CD8-positive, alpha-beta memory T cell (primary cell): Measurements from ENCODE around the gene SEMA3E. TPM values are rescaled to one million over a fixed set of nuclear protein-coding genes. Genes with fewer than 3 reads are reported as not detected.

Experiments
- CTCF ChIA-PET: fragments of 350-600 bp; sonication (Branson Sonifier 250); formaldehyde crosslinking; loops from one replicate; lab custom pipeline; 2021; ENCODE audit warnings: antibody characterized with exemption; lab: Charles Lee
- POLR2A ChIA-PET: fragments of 350-600 bp; sonication (Branson Sonifier 250); formaldehyde crosslinking; loops from one replicate; lab custom pipeline; 2021; ENCODE audit warnings: antibody characterized with exemption; lab: Charles Lee
- DNase-seq, 5 donors: peaks; one replicate each; pipeline versions ENCODE4 v3.0.0 to v3.0.0-alpha.2; 2020 to 2022; ENCODE audit warnings: mixed read lengths in 1 of 5
- H3K27ac ChIP-seq: one replicate; pipeline ENCODE4 v1.7.0; 2013; ENCODE audit warnings: low read depth, mild to moderate bottlenecking, low read length, moderate library complexity
- H3K27me3 ChIP-seq: 2 replicates; pipeline ENCODE4 v1.7.0; 2013; ENCODE audit warnings: low read length, mild to moderate bottlenecking; ENCODE audit not compliant: insufficient read depth, poor library complexity, severe bottlenecking
- H3K36me3 ChIP-seq: 2 replicates; pipeline ENCODE4 v1.7.0; 2013; ENCODE audit warnings: mild to moderate bottlenecking, low read length, moderate library complexity; ENCODE audit not compliant: insufficient read depth
- H3K4me1 ChIP-seq: 2 replicates; pipeline ENCODE4 v1.7.0; 2013; ENCODE audit warnings: mild to moderate bottlenecking, low read length, moderate library complexity; ENCODE audit not compliant: insufficient read depth
- H3K4me3 ChIP-seq: 2 replicates; pipeline ENCODE4 v1.7.0; 2013; ENCODE audit warnings: mild to moderate bottlenecking, low read length
- H3K9me3 ChIP-seq: 2 replicates; pipeline ENCODE4 v1.7.0; 2013; ENCODE audit warnings: mild to moderate bottlenecking, low read length
- H3K27ac Mint-ChIP-seq, 8 donors: one replicate each; pipeline ENCODE4 v1.8.0; 2020 to 2021; ENCODE audit warnings: mixed read lengths in 8 of 8, mild to moderate bottlenecking in 6 of 8, inconsistent platforms in 3 of 8, moderate library complexity in 3 of 8
- H3K27me3 Mint-ChIP-seq, 2 donors: one replicate each; pipeline ENCODE4 v1.8.0; 2020 to 2021; ENCODE audit warnings: mixed read lengths in 2 of 2, mild to moderate bottlenecking in 1 of 2, moderate library complexity in 1 of 2
- H3K36me3 Mint-ChIP-seq, 3 donors: one replicate each; pipeline ENCODE4 v1.8.0; 2020 to 2021; ENCODE audit warnings: mixed read lengths in 3 of 3, inconsistent platforms in 1 of 3, mild to moderate bottlenecking in 1 of 3
- H3K4me1 Mint-ChIP-seq, 3 donors: one replicate each; pipeline ENCODE4 v1.8.0; 2020 to 2021; ENCODE audit warnings: mixed read lengths in 3 of 3, inconsistent platforms in 1 of 3, mild to moderate bottlenecking in 1 of 3
- H3K4me3 Mint-ChIP-seq, 7 donors: one replicate each; pipeline ENCODE4 v1.8.0; 2020 to 2021; ENCODE audit warnings: mixed read lengths in 7 of 7, mild to moderate bottlenecking in 6 of 7, moderate library complexity in 4 of 7, inconsistent platforms in 2 of 7
- H3K9me3 Mint-ChIP-seq, 5 donors: one replicate each; pipeline ENCODE4 v1.8.0; 2020 to 2022; ENCODE audit warnings: mixed read lengths in 5 of 5, mild to moderate bottlenecking in 3 of 5, moderate library complexity in 2 of 5, inconsistent platforms in 1 of 5
- polyA plus RNA-seq: library from polyadenylated mRNA; unstranded; fragments of 300-500 nt; fragmentation: Illumina TruSeq; gene quantifications from one replicate; pipeline ENCODE4 v1.2.3, GENCODE V29; 2021
- total RNA-seq, 2 experiments: library from RNA; stranded (reverse); gene quantifications; one replicate each; pipeline ENCODE4 v1.2.3, GENCODE V29; 2021

The SEMA3E gene
- total and polyA plus RNA-seq, 3 experiments from 2014 or later = not detected

DNA sequence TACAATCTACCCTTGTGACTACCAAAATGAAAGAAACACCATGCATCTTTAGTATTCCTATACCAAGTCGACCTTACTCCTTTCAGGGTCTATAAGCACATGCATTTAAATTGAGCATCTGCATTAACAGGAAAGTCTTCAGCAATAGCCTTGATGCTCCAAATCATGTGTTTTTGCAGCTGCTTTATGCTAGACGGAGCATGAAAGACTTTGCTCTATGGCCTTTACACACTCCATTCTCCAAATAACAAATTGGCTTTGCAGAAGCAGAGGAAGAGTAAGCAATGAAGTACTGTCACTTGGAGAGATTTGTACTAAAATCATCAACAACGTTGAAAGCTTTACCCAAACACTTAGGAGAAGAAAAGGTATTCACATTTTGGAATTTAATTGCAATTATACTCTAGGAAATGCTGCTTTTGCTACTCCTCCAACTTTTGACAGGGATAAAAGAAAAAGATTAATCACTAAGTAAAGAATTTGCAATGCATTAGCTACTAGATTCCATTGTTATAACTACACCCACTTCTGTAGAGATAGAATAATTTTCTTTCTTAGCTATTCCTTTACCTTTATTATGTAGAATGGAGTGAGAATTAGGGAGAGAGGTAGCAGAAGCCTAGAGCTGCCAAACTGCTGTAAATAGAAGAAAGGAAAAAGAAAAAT, 131.8 kb downstream of the SEMA3E start:
- Mint-ChIP-seq H3K27me3 (no peaks in the 10 kb centered on the region), H3K27ac (no peak overlapping the region), H3K36me3 (no peaks in the 10 kb centered on the region), H3K4me3 (no peak overlapping the region), H3K4me1 (no peaks in the 10 kb centered on the region), H3K9me3 (peaks cover 3 to 31% (median 15%) of the 10 kb centered on the region in 5 donors)
- CTCF ChIA-PET = interaction anchor here (0.6 kb wide), 1 partner anchor 14 kb away, joined by 3 read pairs; no protein-coding TSS in a partner anchor
- no peaks in the 10 kb centered on the region for H3K9me3 ChIP-seq
- no peaks in the 10 kb centered on the region for H3K36me3 ChIP-seq
- no peaks in the 10 kb centered on the region for H3K27me3 ChIP-seq
- POLR2A ChIA-PET = no interaction called here
- H3K4me3 ChIP-seq = no peak overlapping the region
- no peak overlapping the region for H3K27ac ChIP-seq
- no peak for DNase-seq
- no peaks in the 10 kb centered on the region for H3K4me1 ChIP-seq

- ChIA-PET CTCF (no interaction called here), POLR2A (no interaction called here)
- H3K36me3 Mint-ChIP-seq = no peaks in the 10 kb centered on the region
- H3K36me3 ChIP-seq = no peaks in the 10 kb centered on the region
- no peak for DNase-seq
- no peak overlapping the region for H3K27ac Mint-ChIP-seq
- peaks cover 3 to 26% (median 14%) of the 10 kb centered on the region in 5 donors for H3K9me3 Mint-ChIP-seq
- H3K27me3 Mint-ChIP-seq = no peaks in the 10 kb centered on the region
- no peaks in the 10 kb centered on the region for H3K27me3 ChIP-seq
- no peak overlapping the region for H3K4me3 Mint-ChIP-seq
- H3K9me3 ChIP-seq = no peaks in the 10 kb centered on the region
- H3K27ac ChIP-seq = no peak overlapping the region
- no peak overlapping the region for H3K4me3 ChIP-seq
- no peaks in the 10 kb centered on the region for H3K4me1 Mint-ChIP-seq
- no peaks in the 10 kb centered on the region for H3K4me1 ChIP-seq
Measured at GRCh38 chr7:83514977-83515376, 134.0 kb downstream of the SEMA3E start.

DNA sequence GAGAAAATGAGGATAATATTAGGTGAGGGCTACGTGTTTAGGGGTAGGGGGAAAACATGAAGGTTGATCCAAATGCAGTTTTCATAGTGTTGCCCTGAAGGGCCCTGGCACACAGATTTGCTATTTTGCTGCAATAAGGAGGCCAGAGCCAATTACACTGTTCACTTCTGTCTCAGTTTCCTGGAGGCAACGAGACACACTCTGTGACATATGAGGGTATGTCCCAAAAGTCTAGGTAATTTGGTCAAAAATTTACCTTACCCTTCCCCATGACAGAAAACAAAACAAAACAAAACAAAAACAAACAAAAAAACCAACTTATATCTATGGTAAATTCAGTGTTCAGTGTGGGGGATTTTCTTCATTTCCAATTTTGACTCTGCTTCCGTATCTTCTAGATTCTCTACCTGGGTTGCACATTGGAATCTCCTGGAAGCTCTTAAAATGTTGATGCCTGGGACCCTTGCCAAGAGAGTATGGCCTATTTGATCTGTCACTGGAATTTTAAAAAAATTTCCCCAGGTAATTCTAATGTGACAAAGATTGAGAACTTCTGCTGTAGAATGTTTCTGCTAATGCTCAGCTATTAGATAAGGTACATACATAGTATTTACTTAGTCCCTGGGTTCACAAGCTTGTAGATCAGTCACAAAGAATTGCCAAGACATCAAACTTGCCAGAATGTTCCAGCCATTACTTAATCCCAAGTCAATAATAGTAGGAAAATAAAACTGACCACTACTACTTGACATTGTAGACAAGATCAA, 139.5 kb downstream of the SEMA3E start:
- Histone ChIP-seq H3K9me3 (no peaks in the 10 kb centered on the region), H3K36me3 (no peaks in the 10 kb centered on the region), H3K4me3 (no peak overlapping the region), H3K27ac (no peak overlapping the region), H3K27me3 (no peaks in the 10 kb centered on the region), H3K4me1 (no peaks in the 10 kb centered on the region)
- H3K9me3 Mint-ChIP-seq = peaks cover 4 to 30% (median 7%) of the 10 kb centered on the region in 5 donors
- H3K4me1 Mint-ChIP-seq = no peaks in the 10 kb centered on the region
- POLR2A ChIA-PET = no interaction called here
- no peak overlapping the region for H3K4me3 Mint-ChIP-seq
- H3K27ac Mint-ChIP-seq = no peak overlapping the region
- CTCF ChIA-PET = no interaction called here
- no peak for DNase-seq
- no peaks in the 10 kb centered on the region for H3K27me3 Mint-ChIP-seq
- H3K36me3 Mint-ChIP-seq = no peaks in the 10 kb centered on the region

DNA sequence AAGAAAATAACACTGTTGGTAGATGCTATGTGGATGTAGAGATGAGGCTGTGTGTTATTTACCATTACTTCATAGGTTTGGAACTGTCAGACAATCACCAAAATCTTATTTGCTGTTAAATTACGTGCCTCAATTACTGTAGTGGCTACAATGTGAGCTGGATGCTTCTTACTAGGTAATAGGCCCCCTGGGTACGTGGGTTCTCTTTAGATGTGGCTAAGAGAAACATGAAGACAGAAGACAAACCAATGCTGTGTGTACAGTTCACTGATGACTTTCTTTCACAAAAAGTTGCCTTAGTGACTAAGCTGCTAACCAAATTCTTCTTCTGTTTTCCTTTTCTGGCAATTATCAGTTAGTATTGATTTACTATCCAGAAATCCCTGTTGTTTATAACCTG, 144.6 kb downstream of the SEMA3E start:
- Mint-ChIP-seq H3K4me1 (no peaks in the 10 kb centered on the region), H3K27ac (no peak overlapping the region)

DNA sequence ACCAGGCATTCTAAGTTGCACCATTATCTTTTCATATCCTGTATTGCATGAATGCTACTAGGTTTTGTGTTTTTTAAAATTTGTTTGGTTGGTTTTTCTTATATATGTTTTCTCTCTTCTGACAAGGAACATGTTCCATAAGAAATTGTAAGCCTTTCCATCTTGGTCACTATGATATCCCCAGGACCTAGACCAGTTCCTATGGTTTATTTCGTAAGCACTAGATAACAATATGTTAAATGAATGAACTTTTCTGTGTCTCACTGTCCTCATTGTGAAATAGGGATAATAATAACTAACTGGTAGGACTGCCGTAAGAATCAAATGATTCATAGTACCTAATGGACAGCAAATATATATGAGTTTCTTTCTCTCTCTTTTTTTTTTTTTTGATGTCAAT, 146.3 kb downstream of the SEMA3E start:
- ChIA-PET POLR2A (no interaction called here), CTCF (interaction anchor here (0.7 kb wide), 1 partner anchor 15 kb away, joined by 3 read pairs; no protein-coding TSS in a partner anchor)
- H3K27ac ChIP-seq = no peak overlapping the region
- no peaks in the 10 kb centered on the region for H3K27me3 Mint-ChIP-seq
- peaks cover 0 to 37% (median 12%) of the 10 kb centered on the region in 5 donors for H3K9me3 Mint-ChIP-seq
- H3K9me3 ChIP-seq = no peaks in the 10 kb centered on the region
- no peaks in the 10 kb centered on the region for H3K27me3 ChIP-seq
- no peaks in the 10 kb centered on the region for H3K36me3 ChIP-seq
- no peak overlapping the region for H3K27ac Mint-ChIP-seq
- no peaks in the 10 kb centered on the region for H3K36me3 Mint-ChIP-seq
- no peak overlapping the region for H3K4me3 Mint-ChIP-seq
- DNase-seq = no peak
- no peaks in the 10 kb centered on the region for H3K4me1 ChIP-seq
- no peaks in the 10 kb centered on the region for H3K4me1 Mint-ChIP-seq
- H3K4me3 ChIP-seq = no peak overlapping the region

More for the DNA sequence above, 144.6 kb downstream of the SEMA3E start:
- POLR2A ChIA-PET = no interaction called here
- Mint-ChIP-seq H3K36me3 (no peaks in the 10 kb centered on the region), H3K27me3 (no peaks in the 10 kb centered on the region), H3K9me3 (peaks cover 0 to 38% (median 12%) of the 10 kb centered on the region in 5 donors), H3K4me3 (no peak overlapping the region)
- H3K4me3 ChIP-seq = no peak overlapping the region
- H3K27ac ChIP-seq = no peak overlapping the region
- H3K9me3 ChIP-seq = no peaks in the 10 kb centered on the region
- H3K36me3 ChIP-seq = no peaks in the 10 kb centered on the region
- no peak for DNase-seq
- CTCF ChIA-PET = no interaction called here
- H3K4me1 ChIP-seq = no peaks in the 10 kb centered on the region
- no peaks in the 10 kb centered on the region for H3K27me3 ChIP-seq

GRCh38 chr7:83494683-83495082, 154.3 kb downstream of the SEMA3E start:
- H3K4me1 ChIP-seq = no peaks in the 10 kb centered on the region
- CTCF ChIA-PET = no interaction called here
- H3K4me3 Mint-ChIP-seq = no peak overlapping the region
- no peaks in the 10 kb centered on the region for H3K9me3 ChIP-seq
- POLR2A ChIA-PET = no interaction called here
- no peak overlapping the region for H3K4me3 ChIP-seq
- H3K4me1 Mint-ChIP-seq = no peaks in the 10 kb centered on the region
- H3K27ac ChIP-seq = no peak overlapping the region
- H3K36me3 Mint-ChIP-seq = no peaks in the 10 kb centered on the region
- H3K27me3 ChIP-seq = no peaks in the 10 kb centered on the region
- no peak overlapping the region for H3K27ac Mint-ChIP-seq
- no peaks in the 10 kb centered on the region for H3K36me3 ChIP-seq
- no peak for DNase-seq
- H3K27me3 Mint-ChIP-seq = no peaks in the 10 kb centered on the region
- H3K9me3 Mint-ChIP-seq = peaks cover 0 to 17% (median 0%) of the 10 kb centered on the region in 5 donors

DNA sequence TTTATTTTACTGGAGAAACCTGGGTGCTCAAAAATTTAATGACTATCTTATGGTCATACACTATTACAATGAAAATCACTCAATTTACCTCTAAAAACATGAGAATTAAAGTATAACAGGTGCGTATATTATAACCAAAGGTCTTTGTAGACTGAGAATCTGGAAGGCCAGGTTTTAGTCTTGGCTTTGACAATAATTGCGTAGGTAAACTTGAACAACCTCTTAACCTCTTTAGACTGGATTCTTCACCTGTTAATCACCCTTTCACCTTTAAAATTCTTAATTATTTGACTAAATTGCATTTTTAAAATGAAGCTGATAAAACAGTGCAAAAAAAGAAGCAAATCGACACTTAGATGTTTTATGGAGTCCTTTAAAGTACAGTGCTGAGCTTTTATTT, 156.1 kb downstream of the SEMA3E start:
- H3K4me3 ChIP-seq = no peak overlapping the region
- no peaks in the 10 kb centered on the region for H3K4me1 ChIP-seq
- Mint-ChIP-seq H3K36me3 (no peaks in the 10 kb centered on the region), H3K27ac (no peak overlapping the region), H3K4me3 (no peak overlapping the region), H3K27me3 (no peaks in the 10 kb centered on the region), H3K4me1 (no peaks in the 10 kb centered on the region), H3K9me3 (peaks cover 0 to 10% (median 6%) of the 10 kb centered on the region in 5 donors)
- CTCF ChIA-PET = no interaction called here
- no peak overlapping the region for H3K27ac ChIP-seq
- DNase-seq = no peak
- no peaks in the 10 kb centered on the region for H3K9me3 ChIP-seq
- no peaks in the 10 kb centered on the region for H3K36me3 ChIP-seq
- POLR2A ChIA-PET = no interaction called here
- no peaks in the 10 kb centered on the region for H3K27me3 ChIP-seq

DNA sequence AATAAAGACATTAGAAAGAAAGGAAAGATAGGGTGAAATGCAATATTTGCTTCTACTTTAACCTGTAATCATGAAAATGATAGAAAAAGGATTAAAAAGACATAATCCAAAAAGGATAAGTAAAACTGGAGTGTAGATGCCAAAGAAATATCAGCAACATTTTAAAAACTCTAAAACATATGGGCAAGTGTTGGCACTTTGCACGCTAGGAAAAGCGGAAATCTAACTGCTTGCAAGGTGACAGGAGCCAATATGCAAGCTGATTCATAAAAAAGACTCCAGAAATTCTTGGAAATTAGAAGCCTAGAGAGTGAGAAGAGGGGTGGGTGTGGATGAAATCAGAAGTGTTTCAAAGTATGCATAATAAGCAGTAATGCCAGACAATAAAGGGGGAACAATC, 161.1 kb downstream of the SEMA3E start:
- no peak for DNase-seq
- H3K36me3 ChIP-seq = no peaks in the 10 kb centered on the region
- H3K27me3 Mint-ChIP-seq = no peaks in the 10 kb centered on the region
- no peak overlapping the region for H3K4me3 ChIP-seq
- no peak overlapping the region for H3K27ac Mint-ChIP-seq
- no peaks in the 10 kb centered on the region for H3K4me1 ChIP-seq
- H3K27ac ChIP-seq = no peak overlapping the region
- peaks cover under 1 to 17% (median 9%) of the 10 kb centered on the region in 5 donors for H3K9me3 Mint-ChIP-seq
- no peak overlapping the region for H3K4me3 Mint-ChIP-seq
- POLR2A ChIA-PET = no interaction called here
- H3K9me3 ChIP-seq = no peaks in the 10 kb centered on the region
- H3K36me3 Mint-ChIP-seq = no peaks in the 10 kb centered on the region
- no peaks in the 10 kb centered on the region for H3K27me3 ChIP-seq
- no peaks in the 10 kb centered on the region for H3K4me1 Mint-ChIP-seq
- CTCF ChIA-PET = no interaction called here
